Measurements from ENCODE around the gene CCDC50.
A peak's percentile ranks its signal among the peaks of the same experiment; 100 is the strongest.

The CCDC50 gene, protein sequence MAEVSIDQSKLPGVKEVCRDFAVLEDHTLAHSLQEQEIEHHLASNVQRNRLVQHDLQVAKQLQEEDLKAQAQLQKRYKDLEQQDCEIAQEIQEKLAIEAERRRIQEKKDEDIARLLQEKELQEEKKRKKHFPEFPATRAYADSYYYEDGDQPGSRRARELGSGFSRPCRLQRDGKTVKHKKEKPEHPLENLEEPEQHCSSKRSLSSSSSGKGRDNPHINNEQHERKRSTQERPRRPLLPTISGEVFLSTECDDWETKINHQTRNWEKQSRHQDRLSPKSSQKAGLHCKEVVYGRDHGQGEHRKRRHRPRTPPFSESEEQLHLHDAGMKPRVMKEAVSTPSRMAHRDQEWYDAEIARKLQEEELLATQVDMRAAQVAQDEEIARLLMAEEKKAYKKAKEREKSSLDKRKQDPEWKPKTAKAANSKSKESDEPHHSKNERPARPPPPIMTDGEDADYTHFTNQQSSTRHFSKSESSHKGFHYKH

DNA sequence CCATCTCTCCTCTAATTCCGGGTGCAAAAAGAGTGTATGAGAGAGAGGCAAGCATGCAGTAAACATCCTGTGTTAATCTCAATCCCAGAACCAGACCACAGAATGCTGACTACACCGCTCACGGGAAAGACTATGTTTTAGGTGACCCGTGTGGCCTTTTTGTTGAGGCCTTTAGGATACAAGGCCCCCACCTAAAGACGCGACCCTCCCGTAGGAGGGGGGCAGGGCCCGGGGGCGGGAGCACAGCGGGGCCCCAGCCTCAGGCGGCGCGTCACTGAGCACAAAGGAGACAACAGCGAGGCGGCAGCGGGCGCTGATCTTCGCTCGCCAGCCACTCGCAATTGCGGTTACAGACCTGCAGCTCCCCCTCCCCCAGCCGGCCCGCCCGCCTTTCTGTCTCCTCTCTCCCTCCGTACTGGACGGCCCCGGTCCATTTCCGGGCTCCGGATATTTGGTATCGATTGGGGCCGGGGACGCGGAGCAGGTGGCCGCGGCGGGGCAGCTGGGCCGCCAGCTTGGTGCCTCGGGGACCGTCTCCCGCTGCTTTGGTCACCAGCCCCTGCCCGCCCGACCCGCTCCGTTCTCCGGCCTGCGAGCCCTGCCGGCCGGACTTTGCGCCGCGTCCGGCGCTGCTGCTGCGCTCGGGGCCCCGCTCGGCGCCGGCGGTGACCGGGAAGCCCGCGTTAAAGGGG, at the start of gene CCDC50:
CCDC50 (plus strand) TSS at position 433 of the 692 bp plus-strand sequence. CDS start 281 bp downstream, outside the sequence.
- Histone ChIP-seq H3K9me3 (ENCODE audit: control insufficient read depth, insufficient read depth, low read length) (no peaks in the 10 kb centered on the region), H3K27ac (ENCODE audit: low read depth, low read length) (peak within 1 kb of the TSS; percentile 89), H3K4me1 (ENCODE audit: control insufficient read depth, insufficient read depth, low read length) (peaks cover 34% of the 10 kb centered on the region), H3K27me3 (ENCODE audit: control insufficient read depth, insufficient read depth, low read length) (peaks cover 34% of the 10 kb centered on the region), H3K36me3 (ENCODE audit: control insufficient read depth, insufficient read depth, low read length) (no peaks in the 10 kb centered on the region), H3K9ac (ENCODE audit: low read depth, low read length) (peak within 1 kb of the TSS; percentile 80), H3K4me3 (ENCODE audit: low read depth, low read length) (peak within 1 kb of the TSS; percentile 87)

DNA sequence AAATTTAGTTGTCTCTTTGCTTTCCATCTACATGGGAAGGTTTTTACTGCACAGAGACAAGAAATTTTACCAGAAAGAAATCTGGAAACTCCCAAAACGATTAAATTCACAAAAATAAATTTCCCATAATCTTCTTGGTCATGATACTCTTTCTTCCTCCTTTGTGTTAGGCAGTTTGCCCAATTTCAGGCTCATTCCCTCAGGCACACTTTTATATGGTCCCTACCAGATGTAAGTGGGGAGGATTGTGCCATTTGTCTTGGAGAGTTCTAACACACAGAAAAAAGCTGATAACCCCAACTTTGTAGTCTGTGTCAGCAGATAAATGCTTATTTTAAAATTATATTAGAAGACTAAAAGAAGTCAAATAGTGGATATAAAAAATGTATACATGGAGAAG, 49.1 kb upstream of the CCDC50 start:
- Histone ChIP-seq H3K27me3 (ENCODE audit: control insufficient read depth, insufficient read depth, low read length) (no peaks in the 10 kb centered on the region), H3K9me3 (ENCODE audit: control insufficient read depth, insufficient read depth, low read length) (no peaks in the 10 kb centered on the region), H3K36me3 (ENCODE audit: control insufficient read depth, insufficient read depth, low read length) (no peaks in the 10 kb centered on the region), H3K4me1 (ENCODE audit: control insufficient read depth, insufficient read depth, low read length) (no peaks in the 10 kb centered on the region), H3K27ac (ENCODE audit: low read depth, low read length) (no peak overlapping the region), H3K9ac (ENCODE audit: low read depth, low read length) (no peak overlapping the region), H3K4me3 (ENCODE audit: low read depth, low read length) (no peak overlapping the region)

GRCh38 chr3:191280882-191281281, 48.3 kb upstream of the CCDC50 start:
- Histone ChIP-seq H3K36me3 (ENCODE audit: control insufficient read depth, insufficient read depth, low read length) (no peaks in the 10 kb centered on the region), H3K4me1 (ENCODE audit: control insufficient read depth, insufficient read depth, low read length) (no peaks in the 10 kb centered on the region), H3K9me3 (ENCODE audit: control insufficient read depth, insufficient read depth, low read length) (no peaks in the 10 kb centered on the region), H3K27me3 (ENCODE audit: control insufficient read depth, insufficient read depth, low read length) (no peaks in the 10 kb centered on the region), H3K4me3 (ENCODE audit: low read depth, low read length) (no peak overlapping the region), H3K27ac (ENCODE audit: low read depth, low read length) (no peak overlapping the region), H3K9ac (ENCODE audit: low read depth, low read length) (no peak overlapping the region)

DNA sequence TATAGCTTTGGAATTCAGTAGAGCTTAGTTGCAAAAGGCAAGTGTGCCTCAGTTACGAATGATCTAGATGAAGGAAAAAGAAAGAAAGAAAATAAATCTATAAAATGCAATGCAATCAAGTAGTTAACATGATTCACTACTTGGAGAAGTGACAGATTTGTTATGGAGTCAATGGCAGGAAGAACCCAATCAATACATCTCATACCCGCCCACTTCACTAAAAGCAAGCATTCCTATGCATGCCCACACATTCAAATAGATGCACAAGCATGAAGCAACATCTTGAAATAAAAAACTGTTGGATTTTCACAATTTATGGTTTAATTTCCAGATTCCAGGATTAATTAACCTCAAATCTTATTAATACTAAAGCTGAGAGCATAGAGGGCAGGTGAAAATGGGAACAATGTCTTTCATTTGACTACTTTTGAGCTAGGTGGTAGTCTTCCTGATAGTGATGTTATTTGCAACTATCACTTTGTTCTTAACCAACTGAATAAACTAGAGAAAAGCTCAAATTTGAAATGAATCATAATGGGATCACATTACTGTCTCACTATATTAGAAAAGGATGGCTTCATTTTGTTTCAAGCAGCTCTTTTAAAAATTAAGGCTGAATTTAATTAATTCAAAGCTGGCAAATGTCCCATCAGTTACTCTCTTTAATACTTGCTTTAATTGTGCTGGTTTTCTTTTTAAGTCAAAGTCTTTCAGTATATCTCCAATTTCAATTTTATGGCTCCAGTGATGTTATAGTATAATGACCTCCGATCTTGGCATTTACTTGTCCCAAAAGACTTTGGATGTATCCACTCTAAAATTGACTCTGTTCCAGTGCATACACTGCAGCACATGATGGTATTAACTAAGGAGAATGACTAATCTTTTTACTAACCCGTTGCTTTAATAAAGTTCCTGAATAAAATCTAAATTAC, 46.7 kb upstream of the CCDC50 start:
- H3K4me1 ChIP-seq (ENCODE audit: control insufficient read depth, insufficient read depth, low read length), result no peaks in the 10 kb centered on the region
- H3K27ac ChIP-seq (ENCODE audit: low read depth, low read length), result no peak overlapping the region
- H3K9ac ChIP-seq (ENCODE audit: low read depth, low read length), result no peak overlapping the region
- H3K36me3 ChIP-seq (ENCODE audit: control insufficient read depth, insufficient read depth, low read length), result no peaks in the 10 kb centered on the region
- no peak overlapping the region for H3K4me3 ChIP-seq (ENCODE audit: low read depth, low read length)
- no peaks in the 10 kb centered on the region for H3K27me3 ChIP-seq (ENCODE audit: control insufficient read depth, insufficient read depth, low read length)
- H3K9me3 ChIP-seq (ENCODE audit: control insufficient read depth, insufficient read depth, low read length), result no peaks in the 10 kb centered on the region

DNA sequence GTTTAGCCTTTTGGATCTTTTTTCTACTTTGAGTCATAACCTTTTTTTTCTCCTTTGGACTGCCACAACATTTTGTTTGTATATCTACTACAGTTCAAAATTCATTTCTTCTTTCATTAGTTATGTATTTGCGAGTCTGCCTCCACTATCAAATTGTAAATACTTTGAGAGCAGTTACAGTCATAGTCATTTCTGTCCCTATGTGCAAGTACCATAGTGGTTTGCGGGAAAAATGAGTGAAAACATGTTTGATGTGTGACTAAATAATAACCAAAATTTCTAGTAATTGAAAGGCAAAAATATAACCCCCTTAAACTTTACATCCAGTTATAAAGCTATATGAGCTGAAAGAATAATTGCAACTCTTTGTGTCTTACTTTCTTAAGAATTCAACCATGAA, 45.8 kb upstream of the CCDC50 start:
- no peak overlapping the region for H3K4me3 ChIP-seq (ENCODE audit: low read depth, low read length)
- H3K36me3 ChIP-seq (ENCODE audit: control insufficient read depth, insufficient read depth, low read length), result no peaks in the 10 kb centered on the region
- H3K9me3 ChIP-seq (ENCODE audit: control insufficient read depth, insufficient read depth, low read length), result no peaks in the 10 kb centered on the region
- no peaks in the 10 kb centered on the region for H3K4me1 ChIP-seq (ENCODE audit: control insufficient read depth, insufficient read depth, low read length)
- H3K9ac ChIP-seq (ENCODE audit: low read depth, low read length), result no peak overlapping the region
- no peak overlapping the region for H3K27ac ChIP-seq (ENCODE audit: low read depth, low read length)
- no peaks in the 10 kb centered on the region for H3K27me3 ChIP-seq (ENCODE audit: control insufficient read depth, insufficient read depth, low read length)

GRCh38 chr3:191290311-191291025, 38.7 kb upstream of the CCDC50 start:
- Histone ChIP-seq H3K4me3 (ENCODE audit: low read depth, low read length) (no peak overlapping the region), H3K27ac (ENCODE audit: low read depth, low read length) (no peak overlapping the region)

GRCh38 chr3:191292243-191293015, 36.8 kb upstream of the CCDC50 start:
- Histone ChIP-seq H3K4me3 (ENCODE audit: low read depth, low read length) (no peak overlapping the region), H3K9ac (ENCODE audit: low read depth, low read length) (no peak overlapping the region), H3K27ac (ENCODE audit: low read depth, low read length) (no peak overlapping the region), H3K36me3 (ENCODE audit: control insufficient read depth, insufficient read depth, low read length) (no peaks in the 10 kb centered on the region), H3K4me1 (ENCODE audit: control insufficient read depth, insufficient read depth, low read length) (no peaks in the 10 kb centered on the region), H3K9me3 (ENCODE audit: control insufficient read depth, insufficient read depth, low read length) (no peaks in the 10 kb centered on the region), H3K27me3 (ENCODE audit: control insufficient read depth, insufficient read depth, low read length) (no peaks in the 10 kb centered on the region)

More at GRCh38 chr3:191290311-191291025, 38.7 kb upstream of the CCDC50 start:
- Histone ChIP-seq H3K36me3 (ENCODE audit: control insufficient read depth, insufficient read depth, low read length) (no peaks in the 10 kb centered on the region), H3K9me3 (ENCODE audit: control insufficient read depth, insufficient read depth, low read length) (no peaks in the 10 kb centered on the region), H3K4me1 (ENCODE audit: control insufficient read depth, insufficient read depth, low read length) (no peaks in the 10 kb centered on the region), H3K27me3 (ENCODE audit: control insufficient read depth, insufficient read depth, low read length) (no peaks in the 10 kb centered on the region), H3K9ac (ENCODE audit: low read depth, low read length) (no peak overlapping the region)

GRCh38 chr3:191294291-191294690, 34.9 kb upstream of the CCDC50 start:
- Histone ChIP-seq H3K9ac (ENCODE audit: low read depth, low read length) (no peak overlapping the region), H3K9me3 (ENCODE audit: control insufficient read depth, insufficient read depth, low read length) (no peaks in the 10 kb centered on the region), H3K27ac (ENCODE audit: low read depth, low read length) (no peak overlapping the region), H3K27me3 (ENCODE audit: control insufficient read depth, insufficient read depth, low read length) (no peaks in the 10 kb centered on the region), H3K4me1 (ENCODE audit: control insufficient read depth, insufficient read depth, low read length) (no peaks in the 10 kb centered on the region), H3K36me3 (ENCODE audit: control insufficient read depth, insufficient read depth, low read length) (no peaks in the 10 kb centered on the region), H3K4me3 (ENCODE audit: low read depth, low read length) (no peak overlapping the region)

- Histone ChIP-seq H3K4me1 (ENCODE audit: control insufficient read depth, insufficient read depth, low read length) (no peaks in the 10 kb centered on the region), H3K9me3 (ENCODE audit: control insufficient read depth, insufficient read depth, low read length) (no peaks in the 10 kb centered on the region), H3K27me3 (ENCODE audit: control insufficient read depth, insufficient read depth, low read length) (no peaks in the 10 kb centered on the region), H3K27ac (ENCODE audit: low read depth, low read length) (no peak overlapping the region), H3K9ac (ENCODE audit: low read depth, low read length) (no peak overlapping the region), H3K4me3 (ENCODE audit: low read depth, low read length) (no peak overlapping the region), H3K36me3 (ENCODE audit: control insufficient read depth, insufficient read depth, low read length) (no peaks in the 10 kb centered on the region)
Measured at GRCh38 chr3:191296041-191296541, 33.1 kb upstream of the CCDC50 start.

Measured in HUES48 (cell line).